ENCODE measurements around the gene RNF5. TPM values are rescaled to one million over a fixed set of nuclear protein-coding genes. Genes with fewer than 3 reads are reported as not detected.
A peak's percentile ranks its signal among the peaks of the same experiment; 100 is the strongest.

RNF5 gene
- total RNA-seq, 3 donors from 2014 or later (not counting 1 experiment from before 2014, with no cell fraction given): 35.1 to 39.2 (median 36.6) TPM

DNA sequence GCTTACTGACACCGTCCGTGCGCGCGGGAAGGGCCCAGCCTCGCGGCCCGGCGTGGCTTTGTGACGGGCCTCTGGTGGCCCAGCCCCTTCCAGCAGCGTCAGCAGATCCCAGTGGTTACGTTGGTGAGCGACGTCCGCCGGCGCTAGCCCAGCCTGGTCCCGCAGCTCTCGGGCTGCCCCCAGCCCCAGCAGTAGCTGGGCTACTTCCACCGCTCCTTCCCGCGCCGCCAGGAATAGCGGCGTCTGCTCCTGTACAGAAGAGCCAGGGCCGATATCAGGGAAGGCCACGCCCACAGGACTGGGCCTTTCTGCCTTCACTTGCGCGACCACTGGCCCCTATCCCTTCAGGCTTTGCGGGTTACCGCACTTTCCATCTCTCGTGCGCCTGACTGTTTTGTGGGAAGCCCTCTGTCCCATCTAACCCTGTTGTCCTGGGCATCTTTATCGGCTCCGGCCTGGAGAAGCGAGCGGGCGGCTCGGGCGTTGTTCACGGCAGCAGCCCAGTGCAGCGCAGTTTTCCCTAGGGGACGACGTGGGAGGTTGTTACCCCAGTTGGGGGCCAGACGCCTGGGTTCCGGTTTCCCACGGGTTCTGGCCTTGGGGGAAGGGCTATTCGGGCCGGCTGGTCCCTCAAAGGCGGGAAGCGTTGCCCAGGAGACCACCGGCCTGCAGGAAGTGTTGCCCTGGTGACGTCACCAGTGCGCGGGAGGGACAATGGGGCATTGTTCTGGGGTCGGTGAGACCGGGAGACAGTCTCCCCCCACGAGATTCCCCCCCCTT, 17.9 kb downstream of the RNF5 start:
- Histone ChIP-seq H3K27ac (ENCODE audit: low read length) (peak overlapping the region; percentile 100), H3K4me3 (ENCODE audit: low read length) (peak overlapping the region; percentile 100), H3K4me1 (ENCODE audit: control insufficient read depth, insufficient read depth, low read length) (peaks cover 56% of the 10 kb centered on the region), H3K36me3 (ENCODE audit: control insufficient read depth, insufficient read depth, low read length) (peaks cover 4% of the 10 kb centered on the region), H3K27me3 (ENCODE audit: control insufficient read depth, insufficient read depth, low read length) (no peaks in the 10 kb centered on the region), H3K9me3 (ENCODE audit: control insufficient read depth, insufficient read depth, low read length) (no peaks in the 10 kb centered on the region)
- intact Hi-C loops (cut with micrococcal nuclease): loop anchor here (1.0 to 10.0 kb wide), 6 partner anchors 18 to 776 kb away; partner anchors contain the start of genes ATF6B, DXO, PPT2 and PSMB8
- Mint-ChIP-seq H3K27me3 (ENCODE audit: low read depth in 2 of 2) (no peaks in the 10 kb centered on the region), H3K9me3 (no peaks in the 10 kb centered on the region), H3K27ac (peak overlapping the region; percentile 99), H3K4me3 (peak overlapping the region; percentile 98), H3K4me1 (peaks cover 44 to 61% of the 10 kb centered on the region in 2 donors), H3K36me3 (no peaks in the 10 kb centered on the region)
- ATAC-seq: peak; percentile 1 to 3 (median 3)
- WGBS (ENCODE audit: insufficient coverage): under 1% methylated on average over 53 of the region's 58 CpGs
- TF ChIP-seq, protein P1, sequence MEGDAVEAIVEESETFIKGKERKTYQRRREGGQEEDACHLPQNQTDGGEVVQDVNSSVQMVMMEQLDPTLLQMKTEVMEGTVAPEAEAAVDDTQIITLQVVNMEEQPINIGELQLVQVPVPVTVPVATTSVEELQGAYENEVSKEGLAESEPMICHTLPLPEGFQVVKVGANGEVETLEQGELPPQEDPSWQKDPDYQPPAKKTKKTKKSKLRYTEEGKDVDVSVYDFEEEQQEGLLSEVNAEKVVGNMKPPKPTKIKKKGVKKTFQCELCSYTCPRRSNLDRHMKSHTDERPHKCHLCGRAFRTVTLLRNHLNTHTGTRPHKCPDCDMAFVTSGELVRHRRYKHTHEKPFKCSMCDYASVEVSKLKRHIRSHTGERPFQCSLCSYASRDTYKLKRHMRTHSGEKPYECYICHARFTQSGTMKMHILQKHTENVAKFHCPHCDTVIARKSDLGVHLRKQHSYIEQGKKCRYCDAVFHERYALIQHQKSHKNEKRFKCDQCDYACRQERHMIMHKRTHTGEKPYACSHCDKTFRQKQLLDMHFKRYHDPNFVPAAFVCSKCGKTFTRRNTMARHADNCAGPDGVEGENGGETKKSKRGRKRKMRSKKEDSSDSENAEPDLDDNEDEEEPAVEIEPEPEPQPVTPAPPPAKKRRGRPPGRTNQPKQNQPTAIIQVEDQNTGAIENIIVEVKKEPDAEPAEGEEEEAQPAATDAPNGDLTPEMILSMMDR (IDR thresholded peaks at IDR 0.05): no peak
- peak; percentile 68 to 80 for DNase-seq

DNA sequence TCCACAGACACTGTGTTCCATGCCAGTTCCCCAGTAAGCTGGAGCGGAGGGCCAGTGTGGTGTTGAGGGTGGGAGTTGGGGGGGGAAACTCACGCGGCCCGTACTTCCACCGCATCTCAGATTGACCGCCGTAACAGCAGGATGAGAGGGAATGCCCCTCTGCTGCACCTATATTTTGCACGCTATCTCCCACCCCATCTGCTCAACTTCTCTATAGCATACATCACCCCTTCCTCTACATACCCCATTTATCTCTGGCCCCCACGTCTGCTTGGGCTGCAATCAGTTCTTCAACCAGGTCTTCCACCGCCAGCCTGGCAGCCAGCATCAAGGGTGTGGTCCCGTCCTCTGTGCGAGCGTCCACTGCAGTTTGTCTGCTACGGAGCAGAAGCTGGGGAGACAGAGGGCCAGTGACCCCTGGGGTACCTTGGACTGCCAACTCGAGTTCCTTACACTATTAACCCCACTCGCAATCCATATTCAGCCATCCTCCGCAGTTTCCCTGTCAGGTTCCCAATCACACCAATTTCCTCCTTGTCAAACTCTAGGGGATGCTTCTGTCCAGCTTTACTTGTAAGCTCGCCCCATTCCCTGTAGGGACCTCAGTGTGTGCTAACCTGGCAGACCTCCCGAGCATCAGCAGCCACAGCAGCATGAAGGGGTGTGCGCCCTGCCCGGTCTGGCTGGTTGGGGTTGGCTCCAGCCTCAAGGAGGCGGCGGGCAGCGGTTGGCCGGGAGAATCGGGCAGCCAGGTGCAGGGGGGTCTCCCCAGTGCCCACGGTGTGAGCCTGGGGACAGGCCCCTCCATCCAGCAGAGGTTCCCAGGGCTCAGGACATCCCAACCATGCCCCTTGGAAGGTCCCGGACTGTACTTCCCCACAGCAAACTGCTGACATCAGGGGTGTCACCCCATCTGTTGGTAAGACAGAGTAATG, 18.7 kb downstream of the RNF5 start:
- ATAC-seq (no peak), DNase-seq (peak in 1 of 2 donors; percentile 48)
- WGBS (ENCODE audit: insufficient coverage): 56% methylated on average over 27 of the region's 28 CpGs
- Mint-ChIP-seq H3K27ac (peak overlapping the region; percentile 99), H3K36me3 (no peaks in the 10 kb centered on the region), H3K9me3 (no peaks in the 10 kb centered on the region), H3K4me3 (peak overlapping the region; percentile 98), H3K27me3 (ENCODE audit: low read depth in 2 of 2) (no peaks in the 10 kb centered on the region), H3K4me1 (peaks cover 37 to 53% of the 10 kb centered on the region in 2 donors)
- Histone ChIP-seq H3K9me3 (ENCODE audit: control insufficient read depth, insufficient read depth, low read length) (no peaks in the 10 kb centered on the region), H3K4me3 (ENCODE audit: low read length) (peak overlapping the region; percentile 100), H3K4me1 (ENCODE audit: control insufficient read depth, insufficient read depth, low read length) (peaks cover 47% of the 10 kb centered on the region), H3K27ac (ENCODE audit: low read length) (peak overlapping the region; percentile 100), H3K36me3 (ENCODE audit: control insufficient read depth, insufficient read depth, low read length) (no peaks in the 10 kb centered on the region), H3K27me3 (ENCODE audit: control insufficient read depth, insufficient read depth, low read length) (no peaks in the 10 kb centered on the region)
- intact Hi-C loops (cut with micrococcal nuclease): loop anchor here (5.0 to 10.0 kb wide), 3 partner anchors 222 to 775 kb away; partner anchors contain the start of genes DXO and PSMB8
- TF ChIP-seq, protein P1 (IDR thresholded peaks at IDR 0.05): no peak

- no peak overlapping the region for H3K4me3 ChIP-seq (ENCODE audit: low read length)
- H3K4me3 Mint-ChIP-seq: peak overlapping the region; percentile 42
- H3K36me3 ChIP-seq (ENCODE audit: control insufficient read depth, insufficient read depth, low read length): no peaks in the 10 kb centered on the region
- ATAC-seq (no peak), DNase-seq (no peak)
- H3K27ac Mint-ChIP-seq: peak overlapping the region; percentile 60 to 71
- no peaks in the 10 kb centered on the region for H3K27me3 ChIP-seq (ENCODE audit: control insufficient read depth, insufficient read depth, low read length)
- no peak overlapping the region for H3K27ac ChIP-seq (ENCODE audit: low read length)
- no peaks in the 10 kb centered on the region for H3K9me3 ChIP-seq (ENCODE audit: control insufficient read depth, insufficient read depth, low read length)
- H3K27me3 Mint-ChIP-seq (ENCODE audit: low read depth in 2 of 2): no peaks in the 10 kb centered on the region
- peaks cover 34 to 39% of the 10 kb centered on the region in 2 donors for H3K4me1 Mint-ChIP-seq
- no peaks in the 10 kb centered on the region for H3K36me3 Mint-ChIP-seq
- intact Hi-C loops (cut with micrococcal nuclease): loop anchor here (5.0 to 10.0 kb wide), 3 partner anchors 224 to 774 kb away; partner anchors contain the start of genes DXO and PSMB8
- TF ChIP-seq, protein P1 (IDR thresholded peaks at IDR 0.05): no peak
- 93% methylated on average over 3 of the region's 3 CpGs for WGBS (ENCODE audit: insufficient coverage)
- H3K9me3 Mint-ChIP-seq: no peaks in the 10 kb centered on the region
- H3K4me1 ChIP-seq (ENCODE audit: control insufficient read depth, insufficient read depth, low read length): peaks cover 35% of the 10 kb centered on the region
These were observed 20.1 kb downstream of the RNF5 start for GRCh38 chr6:32198345-32198696.

Data from natural killer cell (primary cell).